Adipocyte (in vitro differentiated cells): ENCODE data around the gene SRGAP1.
"Not testable (repeated sequence)": the region's sequence is repeated elsewhere in the genome, so short reads cannot be mapped to it uniquely, and the experiment has no call there.

Experiments used
- DNase-seq: peaks from one replicate; pipeline ENCODE4 v3.0.0-alpha.2; 2015; ENCODE audit warnings: low read depth
- H3K27me3 ChIP-seq: replicated peaks from 2 replicates; pipeline ENCODE4 v1.7.0; 2013; ENCODE audit warnings: mild to moderate bottlenecking, low read length, moderate library complexity; ENCODE audit not compliant: control insufficient read depth, insufficient read depth
- H3K36me3 ChIP-seq: 2 replicates; pipeline ENCODE4 v1.7.0; 2013; ENCODE audit warnings: low read length, mild to moderate bottlenecking, moderate library complexity; ENCODE audit not compliant: control insufficient read depth, insufficient read depth, severe bottlenecking
- H3K4me1 ChIP-seq: 2 replicates; pipeline ENCODE4 v1.7.0; 2013; ENCODE audit warnings: mild to moderate bottlenecking, low read length, moderate library complexity; ENCODE audit not compliant: control insufficient read depth, insufficient read depth
- H3K4me3 ChIP-seq: 2 replicates; pipeline ENCODE4 v1.7.0; 2013; ENCODE audit warnings: mild to moderate bottlenecking, low read length, moderate library complexity
- H3K9ac ChIP-seq: 2 replicates; pipeline ENCODE4 v1.7.0; 2013; ENCODE audit warnings: mild to moderate bottlenecking, low read length, moderate library complexity
- H3K9me3 ChIP-seq: 2 replicates; pipeline ENCODE4 v1.7.0; 2013; ENCODE audit warnings: mild to moderate bottlenecking, low read length, moderate library complexity; ENCODE audit not compliant: control insufficient read depth

The SRGAP1 gene

DNA sequence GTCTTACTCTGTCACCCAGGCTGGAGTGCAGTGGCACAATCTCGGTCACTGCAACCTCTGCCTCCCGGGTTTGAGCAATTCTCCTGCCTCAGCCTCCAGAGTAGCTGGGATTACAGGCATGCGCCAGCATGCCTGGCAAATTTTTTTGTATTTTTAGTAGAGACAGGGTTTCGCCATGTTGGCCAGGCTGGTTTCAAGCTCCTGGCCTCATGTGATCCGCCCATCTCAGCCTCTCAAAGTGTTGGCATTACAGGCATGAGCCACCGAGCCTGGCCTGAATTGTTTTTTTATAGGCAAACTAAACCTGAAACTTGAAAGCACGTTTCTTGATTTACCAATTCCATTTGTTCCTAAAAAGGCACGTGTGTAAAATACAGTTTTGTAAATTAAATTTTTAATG lies 173.6 kb downstream of the SRGAP1 start:
- H3K27me3 ChIP-seq, H3K9ac ChIP-seq, H3K9me3 ChIP-seq, DNase-seq, H3K4me1 ChIP-seq, H3K4me3 ChIP-seq: not testable (repeated sequence)
- H3K36me3 ChIP-seq: peaks cover 11% of the 10 kb centered on the region

DNA sequence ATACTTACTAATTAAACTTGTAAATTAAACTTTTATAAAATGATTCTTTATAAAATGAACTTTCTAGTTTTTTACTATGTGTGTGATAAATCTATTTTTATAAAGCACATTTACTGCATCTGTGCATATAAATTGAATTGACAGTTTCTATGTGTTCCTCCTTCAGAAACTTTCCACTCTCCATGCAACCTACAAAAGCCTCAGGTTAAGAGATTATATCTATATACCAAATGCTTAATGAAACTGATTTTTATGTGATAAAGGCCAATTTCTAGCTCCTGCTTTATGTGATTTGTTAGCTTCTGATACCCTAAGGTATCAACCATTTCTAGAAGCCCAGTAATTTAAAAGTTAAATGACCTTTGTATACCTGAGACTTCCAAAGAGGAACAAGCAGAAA lies 174.0 kb downstream of the SRGAP1 start:
- H3K36me3 ChIP-seq: peaks cover 11% of the 10 kb centered on the region
- H3K4me3 ChIP-seq: no peak overlapping the region
- H3K9me3 ChIP-seq: no peaks in the 10 kb centered on the region
- no peak for DNase-seq
- no peaks in the 10 kb centered on the region for H3K4me1 ChIP-seq
- no peak overlapping the region for H3K9ac ChIP-seq
- H3K27me3 ChIP-seq: no peaks in the 10 kb centered on the region

GRCh38 chr12:64019101-64019500 lies 174.6 kb downstream of the SRGAP1 start:
- Histone ChIP-seq H3K9me3 (no peaks in the 10 kb centered on the region), H3K9ac (no peak overlapping the region), H3K4me1 (no peaks in the 10 kb centered on the region), H3K27me3 (no peaks in the 10 kb centered on the region), H3K4me3 (no peak overlapping the region), H3K36me3 (peaks cover 11% of the 10 kb centered on the region)
- DNase-seq: no peak

GRCh38 chr12:64019654-64020053 lies 175.2 kb downstream of the SRGAP1 start:
- Histone ChIP-seq H3K36me3 (peaks cover 11% of the 10 kb centered on the region), H3K4me3 (no peak overlapping the region), H3K4me1 (no peaks in the 10 kb centered on the region), H3K27me3 (no peaks in the 10 kb centered on the region), H3K9me3 (no peaks in the 10 kb centered on the region), H3K9ac (no peak overlapping the region)
- no peak for DNase-seq

- Histone ChIP-seq H3K36me3 (peaks cover 6% of the 10 kb centered on the region), H3K4me3 (no peak overlapping the region), H3K9ac (no peak overlapping the region), H3K4me1 (peaks cover 39% of the 10 kb centered on the region), H3K9me3 (no peaks in the 10 kb centered on the region), H3K27me3 (no peaks in the 10 kb centered on the region)
- DNase-seq: peak; percentile 69
These were observed 180.9 kb downstream of the SRGAP1 start for GRCh38 chr12:64025174-64025958.

GRCh38 chr12:64027311-64027710 lies 182.8 kb downstream of the SRGAP1 start:
- H3K9me3 ChIP-seq: no peaks in the 10 kb centered on the region
- no peak overlapping the region for H3K4me3 ChIP-seq
- no peaks in the 10 kb centered on the region for H3K36me3 ChIP-seq
- H3K4me1 ChIP-seq: peaks cover 44% of the 10 kb centered on the region
- no peaks in the 10 kb centered on the region for H3K27me3 ChIP-seq
- no peak for DNase-seq
- peak overlapping the region; percentile 5 for H3K9ac ChIP-seq

GRCh38 chr12:64028541-64028940 lies 184.0 kb downstream of the SRGAP1 start:
- no peaks in the 10 kb centered on the region for H3K36me3 ChIP-seq
- H3K27me3 ChIP-seq: no peaks in the 10 kb centered on the region
- peaks cover 44% of the 10 kb centered on the region for H3K4me1 ChIP-seq
- peak overlapping the region; percentile 39 for H3K4me3 ChIP-seq
- no peaks in the 10 kb centered on the region for H3K9me3 ChIP-seq
- no peak overlapping the region for H3K9ac ChIP-seq
- DNase-seq: no peak

- peak; percentile 58 for DNase-seq
- no peak overlapping the region for H3K9ac ChIP-seq
- H3K27me3 ChIP-seq: no peaks in the 10 kb centered on the region
- H3K36me3 ChIP-seq: no peaks in the 10 kb centered on the region
- peaks cover 44% of the 10 kb centered on the region for H3K4me1 ChIP-seq
- no peaks in the 10 kb centered on the region for H3K9me3 ChIP-seq
- H3K4me3 ChIP-seq: peak overlapping the region; percentile 39
These were observed 184.7 kb downstream of the SRGAP1 start for GRCh38 chr12:64029013-64029857.

- peak; percentile 22 for DNase-seq
These were observed 185.7 kb downstream of the SRGAP1 start for GRCh38 chr12:64030155-64030554.

DNA sequence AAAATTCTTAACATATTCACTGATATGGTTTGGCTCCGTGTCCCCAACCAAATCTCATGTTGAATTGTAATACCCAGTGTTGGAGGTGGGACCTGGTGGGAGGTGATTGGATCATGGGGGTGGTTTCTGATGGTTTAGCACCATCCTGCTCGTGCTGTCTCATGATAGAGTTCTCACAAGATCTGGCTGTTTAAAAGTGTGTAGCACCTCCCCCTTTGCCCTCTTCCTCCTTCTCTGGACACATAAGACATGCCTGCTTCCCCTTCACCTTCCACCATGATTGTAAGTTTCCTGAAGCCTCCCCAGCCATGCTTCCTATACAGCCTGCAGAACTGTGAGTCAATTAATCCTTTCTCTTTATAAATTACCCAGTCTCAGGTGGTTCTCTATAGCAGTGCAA lies 189.6 kb downstream of the SRGAP1 start:
- not testable (repeated sequence) for H3K9me3 ChIP-seq, H3K4me3 ChIP-seq, H3K27me3 ChIP-seq, DNase-seq, H3K9ac ChIP-seq, H3K36me3 ChIP-seq
- peaks cover 32% of the 10 kb centered on the region for H3K4me1 ChIP-seq

More at GRCh38 chr12:64030155-64030554, 185.7 kb downstream of the SRGAP1 start:
- H3K9me3 ChIP-seq: no peaks in the 10 kb centered on the region
- no peak overlapping the region for H3K4me3 ChIP-seq
- no peak overlapping the region for H3K9ac ChIP-seq
- peaks cover 44% of the 10 kb centered on the region for H3K4me1 ChIP-seq
- no peaks in the 10 kb centered on the region for H3K27me3 ChIP-seq
- no peaks in the 10 kb centered on the region for H3K36me3 ChIP-seq

DNA sequence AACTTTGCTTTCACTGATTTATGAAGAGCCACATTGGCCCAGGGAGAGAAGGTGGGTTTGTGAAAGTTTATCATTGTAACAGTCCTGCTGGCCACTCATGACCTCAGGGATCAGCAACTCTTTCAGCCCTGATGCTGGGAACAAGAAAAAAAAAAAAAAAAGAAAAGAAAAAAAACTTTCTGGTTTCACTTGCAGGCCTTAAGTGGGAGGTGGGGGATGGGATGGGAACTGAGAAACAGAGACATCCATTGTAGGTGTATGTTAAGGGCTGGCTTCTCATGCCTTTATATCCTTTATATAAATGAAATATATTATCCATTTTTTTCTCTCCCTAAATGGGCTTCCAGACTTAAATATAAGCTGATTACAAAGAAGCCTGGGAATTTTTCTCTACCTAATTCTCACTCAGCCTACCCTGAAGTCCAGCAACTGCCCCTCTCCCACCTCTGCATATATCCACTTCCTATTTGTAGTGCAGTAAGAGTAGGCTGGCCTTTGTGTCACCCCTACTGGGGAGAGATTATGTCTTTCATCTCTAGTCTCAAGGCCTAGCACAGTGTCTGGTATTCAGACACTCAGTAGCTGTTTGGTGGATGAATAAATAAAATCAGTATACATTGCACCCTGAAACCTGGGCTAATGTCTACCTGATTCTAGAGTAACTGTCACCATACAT lies 190.5 kb downstream of the SRGAP1 start:
- DNase-seq: no peak
- Histone ChIP-seq H3K36me3 (peaks cover 2% of the 10 kb centered on the region), H3K27me3 (no peaks in the 10 kb centered on the region)

More for the DNA sequence above, 190.5 kb downstream of the SRGAP1 start:
- H3K9me3 ChIP-seq: no peaks in the 10 kb centered on the region
- no peak overlapping the region for H3K4me3 ChIP-seq
- peaks cover 35% of the 10 kb centered on the region for H3K4me1 ChIP-seq
- no peak overlapping the region for H3K9ac ChIP-seq
